Upper lobe of right lung (tissue), 1 donor: Measurements from ENCODE around the gene KRT76. TPM values are rescaled to one million over a fixed set of nuclear protein-coding genes. Genes with fewer than 3 reads are reported as not detected.
"Not testable (repeated sequence)": the region's sequence is repeated elsewhere in the genome, so short reads cannot be mapped to it uniquely, and the experiment has no call there.

Experiments
- ATAC-seq: fragments of 200-7000 bp; cut with Tn5 transposase; one replicate; pipeline ENCODE4 v1.9.1; 2020; ENCODE audit warnings: mild to moderate bottlenecking, moderate library complexity
- DNase-seq: peaks from one replicate; pipeline ENCODE4 v3.0.0-alpha.2; 2020
- H3K27ac ChIP-seq: fragments of 200-600 bp; one replicate; pipeline ENCODE4 v1.8.0; 2022
- H3K27me3 ChIP-seq: fragments of 200-600 bp; one replicate; pipeline ENCODE4 v1.8.0; 2022; ENCODE audit warnings: mild to moderate bottlenecking
- H3K36me3 ChIP-seq: fragments of 200-600 bp; one replicate; pipeline ENCODE4 v1.8.0; 2022
- H3K4me1 ChIP-seq: fragments of 200-600 bp; one replicate; pipeline ENCODE4 v1.8.0; 2022
- H3K4me3 ChIP-seq: fragments of 200-600 bp; one replicate; pipeline ENCODE4 v1.8.0; 2022; ENCODE audit warnings: mild to moderate bottlenecking
- H3K9me3 ChIP-seq: fragments of 200-600 bp; one replicate; pipeline ENCODE4 v1.8.0; 2022
- intact Hi-C: fragments of 100-400 bp; cut with DNase I; formaldehyde crosslinking; loops from one replicate; pipeline ENCODE4 v1.11.0; 2022
- total RNA-seq: library from RNA; stranded (reverse); fragmentation: NEBNext Ultra II Directional; extraction: Animal tissue kit (Norgen Biotek cat#: 25700); gene quantifications from one replicate; pipeline ENCODE4 v1.2.1, GENCODE V29; 2021
- TF ChIP-seq, protein P1 (sequence below): fragments of 200-600 bp; IDR thresholded peaks from one replicate; pipeline ENCODE4 v1.8.0; 2022; ENCODE audit warnings: antibody characterized with exemption
- donor health status: DM: no; HTN: yes; CAD: no; lungs with severe emphysema.

KRT76 gene
- total RNA-seq, 1 donor from 2014 or later: not detected

DNA sequence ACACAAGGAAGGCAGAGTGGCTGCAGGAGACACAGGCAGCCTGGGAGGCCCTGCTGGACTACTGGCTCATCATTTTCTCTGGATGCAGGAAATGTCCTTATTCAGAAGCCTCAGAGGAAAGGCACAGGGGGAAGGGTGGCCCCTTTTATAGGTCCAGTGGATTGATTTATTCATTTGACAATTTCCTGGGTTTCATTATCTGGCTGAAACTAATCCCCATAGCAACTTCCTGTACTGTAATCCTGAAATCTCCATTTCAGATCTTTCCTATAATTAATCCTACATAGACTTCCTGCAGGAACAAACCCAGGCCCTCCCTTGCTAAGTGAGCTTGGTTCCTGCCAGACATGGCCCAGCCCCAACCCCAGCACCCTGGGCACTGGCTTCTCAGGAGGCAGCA is 23.0 kb downstream of the KRT76 start:
- Histone ChIP-seq H3K27me3 (peaks cover 10% of the 10 kb centered on the region), H3K9me3 (no peaks in the 10 kb centered on the region), H3K36me3 (no peaks in the 10 kb centered on the region), H3K4me1 (no peaks in the 10 kb centered on the region), H3K4me3 (no peak overlapping the region), H3K27ac (no peak overlapping the region)
- ATAC-seq (no peak), DNase-seq (no peak)
- intact Hi-C loops: no loop called here
- TF ChIP-seq, protein P1, sequence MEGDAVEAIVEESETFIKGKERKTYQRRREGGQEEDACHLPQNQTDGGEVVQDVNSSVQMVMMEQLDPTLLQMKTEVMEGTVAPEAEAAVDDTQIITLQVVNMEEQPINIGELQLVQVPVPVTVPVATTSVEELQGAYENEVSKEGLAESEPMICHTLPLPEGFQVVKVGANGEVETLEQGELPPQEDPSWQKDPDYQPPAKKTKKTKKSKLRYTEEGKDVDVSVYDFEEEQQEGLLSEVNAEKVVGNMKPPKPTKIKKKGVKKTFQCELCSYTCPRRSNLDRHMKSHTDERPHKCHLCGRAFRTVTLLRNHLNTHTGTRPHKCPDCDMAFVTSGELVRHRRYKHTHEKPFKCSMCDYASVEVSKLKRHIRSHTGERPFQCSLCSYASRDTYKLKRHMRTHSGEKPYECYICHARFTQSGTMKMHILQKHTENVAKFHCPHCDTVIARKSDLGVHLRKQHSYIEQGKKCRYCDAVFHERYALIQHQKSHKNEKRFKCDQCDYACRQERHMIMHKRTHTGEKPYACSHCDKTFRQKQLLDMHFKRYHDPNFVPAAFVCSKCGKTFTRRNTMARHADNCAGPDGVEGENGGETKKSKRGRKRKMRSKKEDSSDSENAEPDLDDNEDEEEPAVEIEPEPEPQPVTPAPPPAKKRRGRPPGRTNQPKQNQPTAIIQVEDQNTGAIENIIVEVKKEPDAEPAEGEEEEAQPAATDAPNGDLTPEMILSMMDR: no peak

DNA sequence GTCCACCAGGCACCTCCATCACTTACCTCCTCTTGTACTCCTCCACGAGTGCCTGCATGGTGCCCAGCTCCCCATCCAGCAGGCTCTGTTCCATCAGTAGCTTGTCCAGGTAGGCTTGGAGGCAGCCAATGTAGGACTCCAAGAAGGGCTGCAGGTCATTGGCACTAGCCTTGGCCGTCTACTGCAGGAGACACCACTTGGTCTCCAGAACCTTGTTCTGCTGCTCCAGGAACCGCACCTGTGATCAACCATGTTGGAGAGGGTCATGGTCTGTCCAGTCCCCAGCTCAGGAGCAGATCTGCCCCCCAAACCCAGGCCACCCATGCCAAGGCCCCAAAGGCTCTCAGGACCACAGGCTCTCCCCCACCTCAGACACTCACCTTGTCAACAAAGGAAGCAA is 23.9 kb downstream of the KRT76 start:
- TF ChIP-seq, protein P1: no peak
- peaks cover 10% of the 10 kb centered on the region for H3K27me3 ChIP-seq
- no peaks in the 10 kb centered on the region for H3K36me3 ChIP-seq
- H3K9me3 ChIP-seq: no peaks in the 10 kb centered on the region
- no peaks in the 10 kb centered on the region for H3K4me1 ChIP-seq
- ATAC-seq: no peak
- no peak overlapping the region for H3K27ac ChIP-seq
- intact Hi-C loops: no loop called here
- H3K4me3 ChIP-seq: no peak overlapping the region
- no peak for DNase-seq

DNA sequence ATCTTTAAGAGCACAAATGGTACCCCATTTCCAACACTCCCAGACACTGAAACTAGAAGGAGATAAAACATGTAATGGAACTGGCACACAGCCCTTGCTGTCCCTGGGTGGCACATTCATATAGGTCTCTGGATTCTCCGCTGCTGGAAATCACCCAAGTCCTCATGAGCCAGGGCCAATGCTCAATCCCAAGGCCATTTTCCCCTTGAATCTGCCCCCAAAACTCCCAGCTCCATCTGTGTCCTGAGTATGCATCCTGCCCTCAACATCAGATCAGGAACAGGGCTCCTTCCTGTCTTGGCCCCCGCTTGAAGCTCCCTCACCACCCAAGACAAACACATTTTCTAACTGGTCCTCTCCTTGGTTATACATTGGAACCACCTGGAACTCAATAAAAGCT is 24.6 kb downstream of the KRT76 start:
- no peak for DNase-seq
- TF ChIP-seq, protein P1: no peak

DNA sequence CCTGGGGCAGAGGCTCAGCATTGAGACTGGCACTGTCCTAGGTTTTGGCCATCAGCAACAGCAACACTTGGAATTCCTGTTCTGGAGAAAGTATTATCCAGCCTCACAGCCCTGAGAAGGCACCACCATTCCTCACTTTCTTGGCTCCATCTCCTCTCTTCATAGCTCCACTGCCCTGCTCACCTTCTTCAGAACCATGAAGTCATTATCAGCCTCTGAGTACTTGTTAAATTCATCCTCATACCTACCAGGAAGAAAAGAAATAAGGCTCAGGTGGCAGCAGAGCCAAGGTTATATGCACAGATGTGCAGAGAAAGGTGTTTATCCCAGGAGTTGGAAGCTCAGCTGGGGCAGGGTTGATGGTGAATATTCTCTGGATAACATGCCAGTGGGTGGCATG is 25.4 kb downstream of the KRT76 start:
- intact Hi-C loops: no loop called here

More for the DNA sequence above, 24.6 kb downstream of the KRT76 start:
- H3K4me3 ChIP-seq: no peak overlapping the region
- intact Hi-C loops: no loop called here
- H3K9me3 ChIP-seq: no peaks in the 10 kb centered on the region
- ATAC-seq: no peak
- H3K36me3 ChIP-seq: no peaks in the 10 kb centered on the region
- H3K27me3 ChIP-seq: peaks cover 10% of the 10 kb centered on the region
- H3K27ac ChIP-seq: no peak overlapping the region
- no peaks in the 10 kb centered on the region for H3K4me1 ChIP-seq

DNA sequence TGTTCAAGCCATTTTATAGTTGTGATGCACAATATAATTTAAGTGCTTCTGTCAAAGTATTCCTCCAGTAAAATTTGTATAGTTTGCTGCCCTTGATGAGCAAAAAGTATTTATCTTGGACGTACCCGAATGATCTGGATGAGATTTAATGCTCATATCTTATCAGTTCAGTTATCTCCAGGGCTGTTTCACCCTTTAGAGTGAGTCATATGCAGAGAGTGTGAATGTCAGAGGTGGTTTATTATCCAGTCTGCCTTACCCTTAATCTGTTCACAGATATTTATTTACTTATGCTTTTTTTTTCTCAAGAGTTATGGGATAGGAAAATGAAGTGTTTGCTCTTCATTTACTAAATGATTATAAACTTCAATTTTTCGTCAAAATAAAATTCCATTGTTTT is 26.6 kb downstream of the KRT76 start:
- H3K9me3 ChIP-seq, H3K4me3 ChIP-seq, intact Hi-C loops, H3K27ac ChIP-seq, H3K4me1 ChIP-seq, ATAC-seq, H3K36me3 ChIP-seq, DNase-seq: not testable (repeated sequence)
- H3K27me3 ChIP-seq: peaks cover 11% of the 10 kb centered on the region

More for the DNA sequence above, 25.4 kb downstream of the KRT76 start:
- Histone ChIP-seq H3K27me3 (peaks cover 10% of the 10 kb centered on the region), H3K4me1 (no peaks in the 10 kb centered on the region), H3K27ac (no peak overlapping the region), H3K9me3 (no peaks in the 10 kb centered on the region), H3K4me3 (no peak overlapping the region), H3K36me3 (no peaks in the 10 kb centered on the region)
- ATAC-seq: no peak
- TF ChIP-seq, protein P1: no peak
- DNase-seq: no peak

DNA sequence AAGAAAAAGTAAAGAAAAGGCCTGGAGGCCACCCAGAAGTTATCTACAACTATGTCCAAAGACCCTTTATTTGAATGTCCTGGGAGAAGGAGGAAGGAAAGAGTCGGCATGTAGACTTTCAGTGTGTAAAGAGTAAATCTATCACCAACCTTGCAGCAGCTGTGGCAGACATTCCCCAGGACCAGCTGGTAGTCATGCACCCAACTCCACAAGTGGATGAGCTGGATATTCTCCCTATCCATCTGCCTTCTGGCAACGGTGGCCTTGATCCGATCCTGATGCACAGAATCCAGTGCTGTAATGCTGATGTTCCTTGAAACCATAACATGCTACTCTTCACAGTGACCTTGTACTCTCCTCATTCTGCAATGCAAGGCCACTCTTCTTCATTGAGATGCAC is 27.3 kb downstream of the KRT76 start:
- no peak overlapping the region for H3K27ac ChIP-seq
- peaks cover 11% of the 10 kb centered on the region for H3K27me3 ChIP-seq
- H3K9me3 ChIP-seq: no peaks in the 10 kb centered on the region
- no peaks in the 10 kb centered on the region for H3K36me3 ChIP-seq
- H3K4me3 ChIP-seq: no peak overlapping the region
- no peak for DNase-seq
- intact Hi-C loops: no loop called here
- ATAC-seq: no peak
- no peaks in the 10 kb centered on the region for H3K4me1 ChIP-seq
- TF ChIP-seq, protein P1: no peak
